Endothelial cell (in vitro differentiated cells): ENCODE measurements around the gene ZFAND3. TPM values are rescaled to one million over a fixed set of nuclear protein-coding genes. Genes with fewer than 3 reads are reported as not detected.

Experiments
- DNase-seq: peaks from one replicate; pipeline ENCODE4 v3.0.0; 2021; ENCODE audit warnings: low spot score
- H3K27ac Mint-ChIP-seq: one replicate; pipeline ENCODE4 v1.8.0; 2021; ENCODE audit warnings: mixed read lengths, inconsistent platforms; ENCODE audit not compliant: unreplicated experiment
- H3K27me3 Mint-ChIP-seq: one replicate; pipeline ENCODE4 v1.8.0; 2021; ENCODE audit warnings: mild to moderate bottlenecking, moderate library complexity, mixed read lengths, inconsistent platforms; ENCODE audit not compliant: unreplicated experiment
- H3K36me3 Mint-ChIP-seq: one replicate; pipeline ENCODE4 v1.8.0; 2021; ENCODE audit warnings: mild to moderate bottlenecking, low read depth, mixed read lengths, inconsistent platforms; ENCODE audit not compliant: unreplicated experiment
- H3K4me1 Mint-ChIP-seq: one replicate; pipeline ENCODE4 v1.8.0; 2021; ENCODE audit warnings: mild to moderate bottlenecking, mixed read lengths, inconsistent platforms; ENCODE audit not compliant: unreplicated experiment
- H3K4me3 Mint-ChIP-seq: one replicate; pipeline ENCODE4 v1.8.0; 2021; ENCODE audit warnings: mild to moderate bottlenecking, mixed read lengths, inconsistent platforms; ENCODE audit not compliant: unreplicated experiment
- H3K9me3 Mint-ChIP-seq: one replicate; pipeline ENCODE4 v1.8.0; 2021; ENCODE audit warnings: mixed read lengths, inconsistent platforms; ENCODE audit not compliant: unreplicated experiment
- total RNA-seq: library from RNA; stranded (reverse); fragmentation: NEBNext Ultra II Directional; extraction: Animal tissue kit (Norgen Biotek cat#: 25700); gene quantifications from one replicate; pipeline ENCODE4 v1.2.1, GENCODE V29; 2021; ENCODE audit not compliant: unreplicated experiment
- TF ChIP-seq, protein P1 (sequence below): fragments of 200-600 bp; sonication (generic); IDR thresholded peaks from one replicate; pipeline ENCODE4 v1.5.0; 2021; ENCODE audit warnings: antibody characterized with exemption; ENCODE audit not compliant: unreplicated experiment

The ZFAND3 gene
- total RNA-seq, 1 donor from 2014 or later: 96.3 TPM

DNA sequence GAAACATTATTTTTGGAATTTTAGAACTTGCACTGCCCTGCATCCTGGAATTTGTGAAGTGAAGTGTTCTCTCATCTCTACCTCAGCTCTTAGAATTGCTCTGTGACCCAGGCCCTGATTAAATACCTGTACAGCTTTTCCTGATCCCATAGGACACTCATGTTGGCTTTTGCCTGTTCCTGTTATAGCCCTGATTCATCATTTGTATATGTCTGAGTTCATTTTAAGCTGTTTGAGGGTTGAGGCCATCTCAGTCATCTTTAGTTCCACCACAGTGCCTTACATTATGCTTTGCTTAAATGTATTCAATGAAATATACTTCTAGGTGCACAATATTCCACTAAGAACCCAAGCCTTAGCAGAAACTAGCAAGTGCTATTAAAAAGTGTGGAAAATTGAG is 26.4 kb downstream of the ZFAND3 start:
- no peaks in the 10 kb centered on the region for H3K4me1 Mint-ChIP-seq

DNA sequence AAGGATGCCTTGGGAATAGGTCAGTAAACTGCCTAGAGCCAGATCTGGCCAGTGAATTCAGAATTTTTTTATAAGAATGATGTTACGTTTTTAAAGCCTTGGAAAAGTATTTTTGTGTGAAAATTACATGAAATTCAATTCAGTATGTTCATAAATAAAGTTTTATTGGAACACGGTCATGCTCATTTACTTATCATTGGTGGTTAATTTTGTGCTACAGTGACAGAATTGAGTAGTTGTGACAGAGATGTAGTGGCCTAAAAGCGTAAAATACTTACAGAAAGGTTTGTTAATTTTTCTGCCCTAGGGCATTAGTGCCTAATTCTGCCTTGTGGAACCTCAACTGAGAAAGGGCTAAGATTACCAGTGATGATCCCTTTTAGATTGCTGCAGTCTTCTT is 28.2 kb downstream of the ZFAND3 start:
- no peak overlapping the region for H3K27ac Mint-ChIP-seq
- H3K27me3 Mint-ChIP-seq: no peaks in the 10 kb centered on the region
- DNase-seq: no peak
- TF ChIP-seq, protein P1, sequence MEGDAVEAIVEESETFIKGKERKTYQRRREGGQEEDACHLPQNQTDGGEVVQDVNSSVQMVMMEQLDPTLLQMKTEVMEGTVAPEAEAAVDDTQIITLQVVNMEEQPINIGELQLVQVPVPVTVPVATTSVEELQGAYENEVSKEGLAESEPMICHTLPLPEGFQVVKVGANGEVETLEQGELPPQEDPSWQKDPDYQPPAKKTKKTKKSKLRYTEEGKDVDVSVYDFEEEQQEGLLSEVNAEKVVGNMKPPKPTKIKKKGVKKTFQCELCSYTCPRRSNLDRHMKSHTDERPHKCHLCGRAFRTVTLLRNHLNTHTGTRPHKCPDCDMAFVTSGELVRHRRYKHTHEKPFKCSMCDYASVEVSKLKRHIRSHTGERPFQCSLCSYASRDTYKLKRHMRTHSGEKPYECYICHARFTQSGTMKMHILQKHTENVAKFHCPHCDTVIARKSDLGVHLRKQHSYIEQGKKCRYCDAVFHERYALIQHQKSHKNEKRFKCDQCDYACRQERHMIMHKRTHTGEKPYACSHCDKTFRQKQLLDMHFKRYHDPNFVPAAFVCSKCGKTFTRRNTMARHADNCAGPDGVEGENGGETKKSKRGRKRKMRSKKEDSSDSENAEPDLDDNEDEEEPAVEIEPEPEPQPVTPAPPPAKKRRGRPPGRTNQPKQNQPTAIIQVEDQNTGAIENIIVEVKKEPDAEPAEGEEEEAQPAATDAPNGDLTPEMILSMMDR: no peak
- no peaks in the 10 kb centered on the region for H3K9me3 Mint-ChIP-seq
- no peaks in the 10 kb centered on the region for H3K36me3 Mint-ChIP-seq
- H3K4me1 Mint-ChIP-seq: peaks cover 7% of the 10 kb centered on the region
- no peak overlapping the region for H3K4me3 Mint-ChIP-seq

More for the DNA sequence above, 26.4 kb downstream of the ZFAND3 start:
- H3K27me3 Mint-ChIP-seq: no peaks in the 10 kb centered on the region
- H3K27ac Mint-ChIP-seq: no peak overlapping the region
- no peak overlapping the region for H3K4me3 Mint-ChIP-seq
- no peaks in the 10 kb centered on the region for H3K36me3 Mint-ChIP-seq
- no peak for DNase-seq
- TF ChIP-seq, protein P1: no peak
- H3K9me3 Mint-ChIP-seq: no peaks in the 10 kb centered on the region

DNA sequence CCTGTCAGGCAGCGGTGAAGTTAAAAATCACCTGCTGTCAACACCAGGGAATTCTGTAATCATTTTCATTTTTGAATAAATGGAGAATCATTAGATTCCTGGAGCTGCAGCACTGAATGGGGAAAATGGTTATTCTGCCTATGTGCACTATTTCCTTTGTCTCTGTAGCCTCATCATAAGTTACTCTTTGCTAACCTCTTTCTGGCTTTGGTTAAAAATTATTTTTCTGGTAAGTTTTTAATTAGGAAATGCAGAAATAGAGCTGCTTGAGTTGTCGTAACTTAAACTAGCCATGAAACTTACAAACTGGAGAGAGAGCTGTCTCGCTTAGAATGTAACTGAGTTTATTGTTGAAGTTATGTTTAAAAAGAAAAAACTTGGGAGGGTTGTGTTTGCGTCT is 28.8 kb downstream of the ZFAND3 start:
- Mint-ChIP-seq H3K4me3 (no peak overlapping the region), H3K4me1 (peaks cover 7% of the 10 kb centered on the region), H3K36me3 (no peaks in the 10 kb centered on the region), H3K27me3 (no peaks in the 10 kb centered on the region), H3K27ac (no peak overlapping the region), H3K9me3 (no peaks in the 10 kb centered on the region)
- TF ChIP-seq, protein P1: no peak
- no peak for DNase-seq

DNA sequence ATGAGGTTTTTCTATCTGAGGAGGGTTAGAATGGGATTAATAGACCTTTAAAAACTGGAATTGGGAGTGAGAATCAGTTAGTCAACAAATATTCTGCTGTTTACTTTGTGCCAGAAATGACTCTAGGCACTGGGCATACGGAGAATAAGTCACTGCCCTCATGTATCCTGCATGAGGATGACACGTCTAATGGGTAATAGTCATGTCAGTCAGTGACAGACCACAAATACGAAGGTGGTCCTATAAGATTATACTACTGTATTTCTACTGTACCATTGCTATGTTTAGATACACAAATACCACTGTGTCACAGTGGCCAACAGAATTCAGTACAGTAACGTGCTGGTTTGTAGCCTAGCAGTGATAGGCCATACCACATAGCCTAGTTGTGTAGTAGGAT is 30.7 kb downstream of the ZFAND3 start:
- Mint-ChIP-seq H3K36me3 (no peaks in the 10 kb centered on the region), H3K9me3 (no peaks in the 10 kb centered on the region), H3K27me3 (no peaks in the 10 kb centered on the region), H3K4me3 (no peak overlapping the region), H3K27ac (no peak overlapping the region), H3K4me1 (peaks cover 7% of the 10 kb centered on the region)
- TF ChIP-seq, protein P1: no peak
- no peak for DNase-seq

DNA sequence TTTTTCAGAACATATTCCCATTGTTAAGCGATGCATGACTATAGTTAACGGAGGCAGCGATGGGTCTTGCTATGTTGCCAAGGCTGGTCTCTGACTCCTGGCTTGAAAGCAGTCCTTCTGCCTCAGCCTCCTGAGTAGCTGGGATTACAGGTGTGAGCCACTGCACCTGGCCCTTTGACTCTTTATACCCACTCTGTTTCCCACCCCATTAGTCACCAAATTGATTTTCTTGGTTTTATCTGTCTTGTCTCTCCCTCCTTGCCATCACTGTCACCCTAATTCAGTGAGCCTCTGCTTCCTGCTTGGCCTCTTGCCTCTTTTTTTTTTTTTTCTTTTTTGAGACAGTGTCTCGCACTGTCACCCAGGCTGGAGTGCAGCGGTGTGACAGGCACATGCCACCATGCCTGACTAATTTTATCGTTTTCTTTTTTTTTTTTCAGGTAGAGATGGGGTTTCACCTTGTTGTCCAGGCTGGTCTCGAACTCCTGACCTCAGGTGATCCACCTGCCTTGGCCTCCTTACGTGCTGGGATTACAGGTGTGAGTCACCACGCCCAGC is 31.3 kb downstream of the ZFAND3 start:
- DNase-seq: no peak
- peaks cover 7% of the 10 kb centered on the region for H3K4me1 Mint-ChIP-seq
- H3K36me3 Mint-ChIP-seq: no peaks in the 10 kb centered on the region
- TF ChIP-seq, protein P1: no peak
- H3K9me3 Mint-ChIP-seq: no peaks in the 10 kb centered on the region
- no peak overlapping the region for H3K4me3 Mint-ChIP-seq
- H3K27ac Mint-ChIP-seq: peak overlapping the region; percentile 51
- H3K27me3 Mint-ChIP-seq: no peaks in the 10 kb centered on the region
